NCI-H187 treated with DMSO at 0.1 percent for 48 hours (cell line): ENCODE measurements around the gene KRTAP5-7.
"Not testable (repeated sequence)": the region's sequence is repeated elsewhere in the genome, so short reads cannot be mapped to it uniquely, and the experiment has no call there.

Experiments
- DNase-seq: peaks from one replicate; lab custom pipeline; 2025; lab: John Stamatoyannopoulos, UW

KRTAP5-7 gene, protein sequence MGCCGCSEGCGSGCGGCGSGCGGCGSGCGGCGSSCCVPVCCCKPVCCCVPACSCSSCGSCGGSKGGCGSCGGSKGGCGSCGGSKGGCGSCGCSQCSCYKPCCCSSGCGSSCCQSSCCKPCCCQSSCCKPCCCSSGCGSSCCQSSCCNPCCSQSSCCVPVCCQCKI

DNA sequence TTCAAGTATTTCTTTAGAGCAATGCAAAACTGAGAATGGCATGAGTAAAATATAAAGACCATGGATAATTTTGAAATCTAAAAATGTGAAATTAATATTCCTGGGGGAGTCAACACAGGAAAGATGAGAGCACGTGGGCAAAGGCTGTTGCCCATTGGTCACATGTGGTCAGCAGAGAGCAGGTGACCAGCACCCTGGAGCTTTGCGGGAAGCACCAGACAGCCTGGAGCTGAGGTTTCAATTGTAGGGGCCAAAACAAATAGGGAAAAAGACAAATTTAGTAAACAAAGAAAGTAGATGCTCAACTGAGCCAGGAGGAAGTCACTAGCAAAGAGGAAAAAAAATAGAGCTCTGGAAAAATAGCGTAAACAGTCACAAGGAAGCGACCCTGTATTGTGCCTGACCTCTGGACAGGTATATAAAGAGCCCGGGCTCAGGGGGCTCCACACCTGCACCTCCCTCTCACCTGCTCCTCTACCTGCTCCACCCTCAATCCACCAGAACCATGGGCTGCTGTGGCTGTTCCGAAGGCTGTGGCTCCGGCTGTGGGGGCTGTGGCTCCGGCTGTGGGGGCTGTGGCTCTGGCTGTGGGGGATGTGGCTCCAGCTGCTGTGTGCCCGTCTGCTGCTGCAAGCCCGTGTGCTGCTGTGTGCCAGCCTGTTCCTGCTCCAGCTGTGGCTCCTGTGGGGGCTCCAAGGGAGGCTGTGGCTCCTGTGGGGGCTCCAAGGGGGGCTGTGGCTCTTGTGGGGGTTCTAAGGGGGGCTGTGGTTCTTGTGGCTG is at the start of gene KRTAP5-7:
TSS of gene KRTAP5-7 (plus strand) at position 472 of the 780 bp plus-strand sequence. CDS start at position 506, 34 bp downstream.
- DNase-seq, result not testable (repeated sequence)

DNA sequence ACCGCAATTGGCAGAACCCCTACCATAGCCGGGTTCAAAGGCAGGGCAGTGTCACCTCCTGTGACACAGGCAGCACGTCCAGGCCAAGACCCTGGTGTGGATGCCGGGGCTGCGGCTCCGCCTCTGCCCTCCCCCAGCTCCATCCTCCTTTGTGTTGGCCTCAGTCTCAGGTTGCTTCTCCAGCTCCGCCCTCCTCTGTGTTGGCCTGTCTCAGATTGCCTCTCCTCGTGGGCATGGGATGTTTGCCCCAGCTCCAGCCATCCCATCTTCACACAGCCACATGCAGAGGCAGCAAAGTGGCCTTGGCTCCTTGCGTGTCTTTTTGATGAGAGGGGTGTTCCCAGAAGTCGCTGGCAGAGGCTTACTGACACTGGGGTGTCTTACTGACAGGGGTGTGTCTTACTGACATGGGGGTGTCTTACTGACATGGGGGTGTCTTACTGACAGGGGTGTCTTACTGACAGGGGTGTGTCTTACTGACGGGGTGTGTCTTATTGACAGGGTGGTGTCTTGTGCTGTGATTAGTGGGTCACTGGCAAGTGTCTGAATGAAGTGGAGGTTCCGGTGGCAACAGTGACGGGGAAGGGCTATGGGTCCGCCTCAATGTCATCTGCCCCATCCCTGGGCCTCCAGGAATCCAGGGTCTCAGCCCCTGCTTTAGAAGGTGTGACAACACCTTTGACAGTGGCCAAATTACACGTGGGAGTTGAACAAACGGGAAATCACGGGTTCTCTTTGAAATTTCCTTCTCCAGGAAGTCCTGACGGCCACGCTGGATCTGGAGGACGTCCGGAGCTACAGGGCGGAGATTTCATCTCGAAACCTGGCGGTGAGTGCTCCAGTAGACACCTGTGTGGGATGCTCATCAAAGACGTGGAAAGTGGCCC is 49.2 kb upstream of the KRTAP5-7 start:
- DNase-seq, result no peak

- DNase-seq, result no peak
Measured at GRCh38 chr11:71478528-71478840, 48.6 kb upstream of the KRTAP5-7 start.

DNA sequence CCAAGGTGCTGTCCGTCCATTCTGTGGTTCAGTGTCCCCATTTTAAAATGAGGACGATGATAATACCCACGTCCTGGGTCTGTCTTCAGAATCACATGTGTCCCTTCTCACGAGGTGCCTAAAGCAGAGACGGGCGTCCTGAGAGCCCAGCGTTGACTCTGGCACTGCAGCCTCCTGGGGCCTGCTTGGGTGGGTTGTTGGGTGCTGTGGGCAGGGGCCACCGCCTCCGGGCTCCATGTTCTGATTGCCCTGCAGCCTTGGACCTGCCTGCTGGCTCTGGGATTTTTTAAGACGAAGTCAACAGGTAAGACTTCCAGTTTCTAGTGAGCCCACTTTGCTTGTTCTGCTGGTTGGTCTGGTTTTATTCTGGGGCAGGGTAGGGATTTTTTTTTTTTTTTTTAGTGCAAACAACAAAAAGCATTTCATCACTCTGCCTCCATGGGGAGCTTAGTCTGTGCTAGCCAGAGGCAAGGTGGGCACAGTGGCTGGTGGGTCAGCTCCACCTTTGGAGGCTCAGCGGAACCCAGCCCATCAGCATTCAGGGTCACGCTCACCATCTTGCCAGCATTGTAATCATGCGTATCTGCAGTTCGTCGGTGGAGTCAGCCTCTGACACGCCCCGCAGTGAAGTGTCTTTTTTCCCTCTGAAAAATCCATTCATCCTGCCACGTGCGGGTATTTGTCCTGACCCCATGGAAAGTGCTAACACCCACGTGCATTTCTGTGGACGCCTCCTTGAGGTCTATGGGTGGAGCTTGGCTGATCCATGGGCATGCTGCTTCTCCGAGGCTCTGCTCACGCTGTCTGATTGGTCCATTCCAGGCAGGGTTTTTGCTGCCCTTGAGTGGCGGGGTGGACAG is 45.7 kb upstream of the KRTAP5-7 start:
- no peak for DNase-seq

DNA sequence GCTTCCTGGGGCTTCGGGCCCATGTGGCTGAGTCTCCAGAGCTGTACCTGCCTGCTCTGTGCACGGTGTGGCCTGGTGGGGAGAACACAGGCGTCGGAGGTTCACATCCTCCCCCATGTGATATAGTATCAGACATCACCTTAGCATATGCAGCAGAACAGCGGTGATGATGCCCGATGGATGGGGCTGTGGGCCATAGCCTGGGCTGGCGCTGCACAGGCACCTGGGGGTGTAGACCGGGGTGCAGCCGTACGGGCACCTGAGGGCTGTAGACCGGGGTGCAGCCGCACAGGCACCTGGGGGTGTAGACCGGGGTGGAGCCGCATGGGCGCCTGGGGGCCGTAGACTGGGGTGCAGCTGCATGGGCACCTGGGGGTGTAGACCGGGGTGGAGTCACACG is 44.9 kb upstream of the KRTAP5-7 start:
- DNase-seq, result no peak

GRCh38 chr11:71482746-71483364 is 44.2 kb upstream of the KRTAP5-7 start:
- no peak for DNase-seq

- DNase-seq, result no peak
Measured at GRCh38 chr11:71483692-71484091, 43.4 kb upstream of the KRTAP5-7 start.

DNA sequence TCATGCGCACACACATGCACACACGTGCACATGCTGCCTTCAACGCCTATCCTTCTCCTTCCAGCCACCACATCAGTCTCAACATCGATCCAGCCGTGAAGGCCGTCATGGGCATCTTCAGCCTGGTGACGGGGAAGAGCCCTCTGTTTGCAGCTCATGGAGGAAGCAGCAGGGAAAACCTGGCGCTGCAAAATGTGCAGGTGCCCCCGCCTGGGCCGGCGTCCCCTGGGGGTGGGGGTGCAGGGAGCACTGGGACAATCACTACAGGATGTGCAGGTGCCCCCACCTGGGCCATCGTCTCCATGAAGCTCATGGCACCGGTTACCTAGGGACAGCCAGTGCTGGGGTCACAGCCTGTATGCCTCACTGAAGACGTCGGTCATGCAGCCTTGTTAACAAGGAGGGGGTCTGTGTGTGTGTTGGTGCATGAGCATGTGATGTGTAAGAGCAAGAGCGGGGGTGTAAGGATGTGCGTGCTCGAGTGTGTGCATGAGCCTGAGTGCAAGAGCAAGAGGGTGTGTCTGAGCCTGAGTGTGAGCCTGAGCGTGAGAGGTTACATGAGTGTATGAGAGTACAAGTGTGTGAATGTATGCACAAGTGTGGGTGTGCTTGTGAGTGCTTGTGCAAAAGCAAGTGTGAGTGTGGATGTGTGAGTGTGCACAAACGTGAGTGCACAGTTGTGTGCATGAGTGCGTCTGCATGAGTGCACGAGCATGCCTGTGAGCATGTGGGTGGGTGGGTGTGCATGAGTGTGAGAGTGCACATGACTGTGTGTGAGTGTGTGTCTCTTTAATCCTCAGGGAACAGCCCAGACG is 42.6 kb upstream of the KRTAP5-7 start:
- DNase-seq, result no peak

- no peak for DNase-seq
Measured at GRCh38 chr11:71485063-71485399, 42.0 kb upstream of the KRTAP5-7 start.

DNA sequence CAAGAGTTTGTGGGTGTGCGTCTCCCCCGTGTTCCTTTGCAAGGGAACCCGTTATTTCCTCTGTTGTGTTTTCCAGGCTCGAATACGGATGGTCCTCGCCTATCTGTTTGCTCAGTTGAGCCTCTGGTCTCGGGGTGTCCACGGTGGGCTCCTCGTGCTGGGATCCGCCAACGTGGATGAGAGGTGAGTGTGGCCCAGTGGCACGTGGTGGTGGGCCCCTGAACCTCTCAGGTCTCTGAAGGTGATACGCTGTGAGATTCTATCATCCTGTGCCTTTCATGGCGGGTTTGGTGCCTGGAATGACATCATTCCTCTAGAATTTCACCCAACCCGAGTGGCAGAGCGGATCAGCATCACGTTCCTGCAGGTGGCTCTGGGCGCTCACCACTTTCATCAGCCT is 41.6 kb upstream of the KRTAP5-7 start:
- no peak for DNase-seq

DNA sequence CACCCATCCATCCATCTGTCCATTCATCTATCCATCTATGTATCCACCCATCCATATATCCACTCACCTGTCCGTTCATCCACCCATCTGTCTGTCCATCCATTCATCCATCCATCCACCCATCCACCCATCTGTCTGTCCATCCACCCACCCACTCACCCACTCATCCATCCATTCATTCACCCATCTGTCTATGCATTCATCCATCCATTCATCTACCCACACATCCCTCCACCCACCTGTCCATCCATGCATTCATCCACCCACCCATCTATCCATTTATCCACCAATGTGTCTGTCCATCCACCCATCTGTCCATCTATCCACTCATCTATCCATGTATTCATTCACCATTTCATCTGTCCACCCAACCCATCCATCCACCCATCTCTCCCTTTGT is 40.7 kb upstream of the KRTAP5-7 start:
- DNase-seq, result no peak

DNA sequence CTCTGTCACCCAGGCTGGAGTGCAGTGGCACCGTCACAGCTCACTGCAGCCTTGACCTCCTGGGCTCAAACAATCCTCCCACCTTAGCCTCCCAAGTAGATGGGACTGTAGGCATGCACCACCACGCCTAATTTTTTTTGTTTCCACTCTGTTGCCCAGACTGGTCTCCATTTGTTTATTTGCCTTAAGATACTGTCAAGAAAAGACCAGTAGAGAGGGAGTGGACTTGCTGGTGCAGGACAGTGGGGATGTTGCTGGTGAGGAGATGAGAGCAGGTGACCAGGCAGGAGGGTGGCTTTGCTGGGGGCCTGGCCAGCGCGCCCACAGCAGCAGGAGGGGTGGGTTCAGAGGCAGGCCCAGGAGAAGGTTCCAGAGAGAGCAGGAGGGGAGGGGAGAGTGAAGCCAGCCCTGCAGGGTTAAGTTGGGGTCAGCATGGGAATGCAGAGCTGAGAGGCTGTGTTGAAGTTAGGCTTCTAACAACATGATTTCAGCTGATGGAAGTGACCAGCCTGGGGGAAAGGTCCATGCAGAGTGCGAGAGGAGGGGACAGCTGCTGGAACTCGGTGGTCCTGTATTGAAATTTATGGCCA is 38.3 kb upstream of the KRTAP5-7 start:
- DNase-seq, result no peak

DNA sequence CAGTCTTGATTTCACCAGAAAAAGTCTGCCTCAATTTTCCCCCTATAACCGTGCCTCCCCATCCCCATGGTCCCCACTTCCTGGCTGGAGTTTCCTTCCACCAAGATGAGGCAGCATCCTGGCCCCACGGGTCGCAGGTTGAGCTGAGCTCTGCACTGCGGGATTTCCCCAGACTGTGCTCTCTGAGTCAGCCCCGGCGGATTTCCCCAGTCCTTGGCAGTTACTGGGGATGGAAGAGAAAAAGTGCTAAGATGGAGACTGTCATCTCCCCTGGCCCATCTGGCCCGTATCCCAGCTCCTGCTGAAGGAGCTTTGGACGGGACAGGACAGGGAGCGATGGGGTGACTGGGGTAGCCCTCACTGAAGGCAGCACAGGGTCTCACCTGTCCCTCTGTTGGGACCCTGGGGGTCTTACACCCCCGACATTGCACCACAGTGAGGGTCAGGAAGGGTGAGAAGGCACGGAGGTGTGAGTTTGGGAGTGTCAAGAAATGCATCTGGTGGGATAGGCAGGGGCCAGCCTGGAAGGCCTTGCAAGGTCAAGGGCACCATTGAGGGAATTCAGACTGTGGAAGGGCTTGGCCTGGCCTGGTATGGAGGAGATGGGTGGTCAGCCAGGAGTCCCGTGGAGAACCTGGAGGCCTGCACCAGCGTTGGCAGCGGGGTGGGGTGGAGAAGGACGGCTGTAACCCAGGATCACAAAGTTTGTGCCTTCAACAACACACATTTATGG is 37.6 kb upstream of the KRTAP5-7 start:
- DNase-seq, result no peak

DNA sequence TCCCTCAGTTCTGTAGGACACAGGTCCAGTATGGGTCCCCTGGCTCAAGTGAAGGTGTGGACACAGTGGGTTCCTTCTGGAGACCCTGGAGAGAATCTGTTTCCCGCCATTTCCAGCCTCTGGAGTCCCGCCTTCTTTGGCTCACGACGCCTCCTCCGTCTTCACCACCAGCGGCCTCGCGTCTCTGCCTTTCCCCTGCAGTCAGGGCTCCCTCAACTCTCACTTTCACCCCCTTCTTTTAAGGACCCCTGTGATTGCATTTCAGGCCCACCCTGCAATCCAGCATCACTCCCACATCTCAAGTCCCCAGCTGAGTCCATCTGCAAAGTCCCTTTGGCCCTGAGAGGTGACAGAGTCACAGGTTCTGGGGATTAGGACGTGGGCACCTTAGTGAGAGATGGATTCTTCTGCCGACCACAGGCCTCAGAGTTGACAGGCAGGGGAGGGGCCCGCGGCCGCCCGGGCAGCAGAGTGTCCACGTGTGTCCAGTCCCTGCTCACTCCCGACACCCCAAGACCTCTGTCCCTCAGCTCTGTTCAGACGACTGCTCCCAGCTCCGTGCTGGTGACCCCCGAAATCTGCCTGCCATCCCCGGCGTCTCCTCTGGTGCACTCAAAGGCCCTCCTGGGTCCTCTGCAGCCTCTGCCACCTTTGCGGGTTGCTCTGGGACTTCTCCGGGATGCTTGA is 36.9 kb upstream of the KRTAP5-7 start:
- no peak for DNase-seq

DNA sequence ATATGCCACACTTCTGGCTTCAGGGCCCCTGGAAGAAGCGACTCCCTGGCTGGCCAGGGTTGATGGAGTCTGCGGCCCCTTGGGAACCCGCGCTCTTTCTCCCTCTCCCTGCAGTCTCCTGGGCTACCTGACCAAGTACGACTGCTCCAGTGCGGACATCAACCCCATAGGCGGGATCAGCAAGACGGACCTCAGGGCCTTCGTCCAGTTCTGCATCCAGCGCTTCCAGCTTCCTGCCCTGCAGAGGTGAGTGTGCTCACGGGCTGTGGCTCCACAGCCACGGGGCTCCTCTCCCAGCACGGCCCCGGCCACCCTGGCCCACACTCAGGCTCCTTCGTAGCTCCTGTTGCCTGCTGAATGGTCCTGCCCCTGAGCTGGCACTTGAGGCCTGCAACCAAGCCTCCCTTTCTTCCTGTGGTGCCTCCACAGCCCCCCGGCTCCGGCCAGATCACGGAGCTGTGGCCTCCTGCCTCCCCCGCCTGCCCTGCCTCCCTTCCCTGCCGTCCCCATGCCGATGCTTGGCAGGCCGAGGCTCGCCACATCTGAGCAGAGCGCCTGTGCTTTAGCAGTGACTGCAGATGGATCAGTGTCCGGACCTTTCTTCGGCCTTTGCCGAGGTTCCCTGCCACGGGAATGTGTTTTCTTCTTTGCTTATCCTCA is 36.2 kb upstream of the KRTAP5-7 start:
- no peak for DNase-seq

- no peak for DNase-seq
Measured at GRCh38 chr11:71491531-71491930, 35.5 kb upstream of the KRTAP5-7 start.

DNA sequence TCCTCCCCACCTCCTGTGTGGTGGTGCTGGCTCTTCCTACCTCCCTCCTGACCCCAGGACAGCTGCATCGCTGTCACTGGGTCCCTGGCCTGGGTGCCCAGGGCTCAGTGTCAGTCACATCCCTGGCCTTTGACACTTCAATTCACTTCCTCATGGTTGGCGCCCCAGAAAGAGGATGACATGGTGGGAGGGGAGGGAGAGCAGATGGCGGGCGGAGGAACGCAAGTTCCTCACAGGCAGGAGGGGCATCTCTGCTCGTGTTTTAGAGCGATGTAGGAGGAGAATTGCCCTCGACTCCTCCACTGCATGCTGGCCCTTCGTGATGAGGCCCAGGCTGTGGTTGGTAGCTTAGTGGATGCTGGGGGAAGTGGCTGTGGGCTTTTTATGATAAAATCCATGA is 35.1 kb upstream of the KRTAP5-7 start:
- DNase-seq, result no peak
